HEK293 (cell line): ENCODE data around the gene BEND3.

Source experiments
- YY1 ChIP-seq: fragments of 450-650 bp; formaldehyde crosslinking; IDR thresholded peaks from 2 replicates; pipeline ENCODE4 v1.5.1; 2018; ENCODE audit warnings: missing biosample characterization, missing genetic modification characterization
- ZBTB7A ChIP-seq: fragments of 450-650 bp; formaldehyde crosslinking; IDR thresholded peaks from 2 replicates; pipeline ENCODE4 v1.5.1; 2016; ENCODE audit warnings: low read depth, missing biosample characterization, missing genetic modification characterization
- ZNF302 ChIP-seq: fragments of 450-650 bp; formaldehyde crosslinking; IDR thresholded peaks from 2 replicates; pipeline ENCODE4 v1.5.1; 2016; ENCODE audit warnings: missing biosample characterization, missing genetic modification characterization, low read depth
- ZNF324 ChIP-seq: fragments of 450-650 bp; formaldehyde crosslinking; IDR thresholded peaks from 2 replicates; pipeline ENCODE4 v1.5.1; 2016; ENCODE audit warnings: missing biosample characterization, missing genetic modification characterization
- ZNF404 ChIP-seq: fragments of 450-650 bp; formaldehyde crosslinking; IDR thresholded peaks from 2 replicates; pipeline ENCODE4 v1.5.1; 2017; ENCODE audit warnings: missing biosample characterization, missing genetic modification characterization
- ZNF426 ChIP-seq: fragments of 450-650 bp; formaldehyde crosslinking; IDR thresholded peaks from 2 replicates; pipeline ENCODE4 v1.5.1; 2017; ENCODE audit warnings: missing biosample characterization, missing genetic modification characterization, mild to moderate bottlenecking, inconsistent platforms, moderate library complexity
- ZNF514 ChIP-seq: fragments of 450-650 bp; formaldehyde crosslinking; IDR thresholded peaks from 2 replicates; pipeline ENCODE4 v1.5.1; 2016; ENCODE audit warnings: missing biosample characterization, missing genetic modification characterization
- ZNF626 ChIP-seq: fragments of 450-650 bp; sonication (Bioruptor Pico); formaldehyde crosslinking; IDR thresholded peaks from 2 replicates; pipeline ENCODE4 v1.5.1; 2018; ENCODE audit warnings: missing biosample characterization, missing genetic modification characterization, inconsistent platforms
- TF ChIP-seq, protein P1 (sequence below): fragments of 450-650 bp; formaldehyde crosslinking; IDR thresholded peaks from 2 replicates; pipeline ENCODE4 v1.5.1; 2016; ENCODE audit warnings: missing biosample characterization, missing genetic modification characterization
- TF ChIP-seq, protein P2 (sequence below): fragments of 450-650 bp; formaldehyde crosslinking; IDR thresholded peaks from 2 replicates; pipeline ENCODE4 v1.5.1; 2016; ENCODE audit warnings: missing biosample characterization, missing genetic modification characterization
- TF ChIP-seq, protein P3 (sequence below): fragments of 450-650 bp; formaldehyde crosslinking; optimal IDR thresholded peaks from 2 replicates; pipeline ENCODE3; 2016; ENCODE audit warnings: missing biosample characterization, mild to moderate bottlenecking, missing genetic modification characterization
- TF ChIP-seq, protein P4 (sequence below): fragments of 450-650 bp; formaldehyde crosslinking; IDR thresholded peaks from 2 replicates; pipeline ENCODE4 v1.5.1; 2016; ENCODE audit warnings: missing biosample characterization, missing genetic modification characterization
- TF ChIP-seq, protein P5 (sequence below): fragments of 450-650 bp; formaldehyde crosslinking; IDR thresholded peaks from 2 replicates; pipeline ENCODE4 v1.5.1; 2016; ENCODE audit warnings: missing biosample characterization, missing genetic modification characterization, low read depth
- TF ChIP-seq, protein P6 (sequence below): fragments of 450-650 bp; formaldehyde crosslinking; IDR thresholded peaks from 2 replicates; pipeline ENCODE4 v1.5.1; 2016; ENCODE audit warnings: missing biosample characterization, missing genetic modification characterization

DNA sequence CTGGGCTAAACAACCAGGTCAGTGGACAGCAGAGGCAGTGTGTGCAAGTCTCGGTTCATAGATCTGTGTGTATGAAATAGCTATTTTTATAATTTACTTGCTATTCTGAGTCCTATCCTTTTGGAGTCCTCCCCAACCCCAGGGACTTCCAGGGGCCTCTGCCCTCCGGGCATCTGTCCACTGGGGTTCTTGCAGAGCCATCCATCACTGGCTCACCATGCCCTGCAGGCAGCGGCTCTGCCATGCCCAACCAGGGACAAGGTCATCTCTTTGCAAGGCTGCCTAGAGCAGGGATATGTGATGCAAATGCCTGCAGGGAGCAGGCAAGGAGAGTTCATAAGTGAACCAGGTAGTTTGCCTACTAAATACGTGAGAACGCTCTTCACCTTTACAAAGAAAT is 10.5 kb upstream of the BEND3 start:
- no peak for TF ChIP-seq ZBTB7A
- TF ChIP-seq, protein P1, sequence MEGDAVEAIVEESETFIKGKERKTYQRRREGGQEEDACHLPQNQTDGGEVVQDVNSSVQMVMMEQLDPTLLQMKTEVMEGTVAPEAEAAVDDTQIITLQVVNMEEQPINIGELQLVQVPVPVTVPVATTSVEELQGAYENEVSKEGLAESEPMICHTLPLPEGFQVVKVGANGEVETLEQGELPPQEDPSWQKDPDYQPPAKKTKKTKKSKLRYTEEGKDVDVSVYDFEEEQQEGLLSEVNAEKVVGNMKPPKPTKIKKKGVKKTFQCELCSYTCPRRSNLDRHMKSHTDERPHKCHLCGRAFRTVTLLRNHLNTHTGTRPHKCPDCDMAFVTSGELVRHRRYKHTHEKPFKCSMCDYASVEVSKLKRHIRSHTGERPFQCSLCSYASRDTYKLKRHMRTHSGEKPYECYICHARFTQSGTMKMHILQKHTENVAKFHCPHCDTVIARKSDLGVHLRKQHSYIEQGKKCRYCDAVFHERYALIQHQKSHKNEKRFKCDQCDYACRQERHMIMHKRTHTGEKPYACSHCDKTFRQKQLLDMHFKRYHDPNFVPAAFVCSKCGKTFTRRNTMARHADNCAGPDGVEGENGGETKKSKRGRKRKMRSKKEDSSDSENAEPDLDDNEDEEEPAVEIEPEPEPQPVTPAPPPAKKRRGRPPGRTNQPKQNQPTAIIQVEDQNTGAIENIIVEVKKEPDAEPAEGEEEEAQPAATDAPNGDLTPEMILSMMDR = no peak
- TF ChIP-seq, protein P2, sequence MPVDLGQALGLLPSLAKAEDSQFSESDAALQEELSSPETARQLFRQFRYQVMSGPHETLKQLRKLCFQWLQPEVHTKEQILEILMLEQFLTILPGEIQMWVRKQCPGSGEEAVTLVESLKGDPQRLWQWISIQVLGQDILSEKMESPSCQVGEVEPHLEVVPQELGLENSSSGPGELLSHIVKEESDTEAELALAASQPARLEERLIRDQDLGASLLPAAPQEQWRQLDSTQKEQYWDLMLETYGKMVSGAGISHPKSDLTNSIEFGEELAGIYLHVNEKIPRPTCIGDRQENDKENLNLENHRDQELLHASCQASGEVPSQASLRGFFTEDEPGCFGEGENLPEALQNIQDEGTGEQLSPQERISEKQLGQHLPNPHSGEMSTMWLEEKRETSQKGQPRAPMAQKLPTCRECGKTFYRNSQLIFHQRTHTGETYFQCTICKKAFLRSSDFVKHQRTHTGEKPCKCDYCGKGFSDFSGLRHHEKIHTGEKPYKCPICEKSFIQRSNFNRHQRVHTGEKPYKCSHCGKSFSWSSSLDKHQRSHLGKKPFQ = no peak
- no peak for TF ChIP-seq ZNF324 (tag by site-specific recombination)
- no peak for TF ChIP-seq ZNF514 (tag by site-specific recombination)
- no peak for TF ChIP-seq ZNF404 (tag by site-specific recombination)
- TF ChIP-seq, protein P3, sequence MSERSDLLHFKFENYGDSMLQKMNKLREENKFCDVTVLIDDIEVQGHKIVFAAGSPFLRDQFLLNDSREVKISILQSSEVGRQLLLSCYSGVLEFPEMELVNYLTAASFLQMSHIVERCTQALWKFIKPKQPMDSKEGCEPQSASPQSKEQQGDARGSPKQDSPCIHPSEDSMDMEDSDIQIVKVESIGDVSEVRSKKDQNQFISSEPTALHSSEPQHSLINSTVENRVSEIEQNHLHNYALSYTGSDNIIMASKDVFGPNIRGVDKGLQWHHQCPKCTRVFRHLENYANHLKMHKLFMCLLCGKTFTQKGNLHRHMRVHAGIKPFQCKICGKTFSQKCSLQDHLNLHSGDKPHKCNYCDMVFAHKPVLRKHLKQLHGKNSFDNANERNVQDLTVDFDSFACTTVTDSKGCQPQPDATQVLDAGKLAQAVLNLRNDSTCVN (tag by site-specific recombination) = no peak
- TF ChIP-seq YY1 (tag by site-specific recombination) = no peak
- TF ChIP-seq ZNF302 (tag by site-specific recombination) = no peak
- TF ChIP-seq, protein P4, sequence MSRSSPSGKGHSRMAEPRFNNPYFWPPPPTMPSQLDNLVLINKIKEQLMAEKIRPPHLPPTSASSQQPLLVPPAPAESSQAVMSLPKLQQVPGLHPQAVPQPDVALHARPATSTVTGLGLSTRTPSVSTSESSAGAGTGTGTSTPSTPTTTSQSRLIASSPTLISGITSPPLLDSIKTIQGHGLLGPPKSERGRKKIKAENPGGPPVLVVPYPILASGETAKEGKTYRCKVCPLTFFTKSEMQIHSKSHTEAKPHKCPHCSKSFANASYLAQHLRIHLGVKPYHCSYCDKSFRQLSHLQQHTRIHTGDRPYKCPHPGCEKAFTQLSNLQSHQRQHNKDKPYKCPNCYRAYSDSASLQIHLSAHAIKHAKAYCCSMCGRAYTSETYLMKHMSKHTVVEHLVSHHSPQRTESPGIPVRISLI (tag by site-specific recombination) = no peak
- TF ChIP-seq, protein P5, sequence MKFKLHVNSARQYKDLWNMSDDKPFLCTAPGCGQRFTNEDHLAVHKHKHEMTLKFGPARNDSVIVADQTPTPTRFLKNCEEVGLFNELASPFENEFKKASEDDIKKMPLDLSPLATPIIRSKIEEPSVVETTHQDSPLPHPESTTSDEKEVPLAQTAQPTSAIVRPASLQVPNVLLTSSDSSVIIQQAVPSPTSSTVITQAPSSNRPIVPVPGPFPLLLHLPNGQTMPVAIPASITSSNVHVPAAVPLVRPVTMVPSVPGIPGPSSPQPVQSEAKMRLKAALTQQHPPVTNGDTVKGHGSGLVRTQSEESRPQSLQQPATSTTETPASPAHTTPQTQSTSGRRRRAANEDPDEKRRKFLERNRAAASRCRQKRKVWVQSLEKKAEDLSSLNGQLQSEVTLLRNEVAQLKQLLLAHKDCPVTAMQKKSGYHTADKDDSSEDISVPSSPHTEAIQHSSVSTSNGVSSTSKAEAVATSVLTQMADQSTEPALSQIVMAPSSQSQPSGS (tag by site-specific recombination) = no peak
- no peak for TF ChIP-seq ZNF626 (tag by site-specific recombination)
- no peak for TF ChIP-seq ZNF426 (tag by site-specific recombination)
- TF ChIP-seq, protein P6, sequence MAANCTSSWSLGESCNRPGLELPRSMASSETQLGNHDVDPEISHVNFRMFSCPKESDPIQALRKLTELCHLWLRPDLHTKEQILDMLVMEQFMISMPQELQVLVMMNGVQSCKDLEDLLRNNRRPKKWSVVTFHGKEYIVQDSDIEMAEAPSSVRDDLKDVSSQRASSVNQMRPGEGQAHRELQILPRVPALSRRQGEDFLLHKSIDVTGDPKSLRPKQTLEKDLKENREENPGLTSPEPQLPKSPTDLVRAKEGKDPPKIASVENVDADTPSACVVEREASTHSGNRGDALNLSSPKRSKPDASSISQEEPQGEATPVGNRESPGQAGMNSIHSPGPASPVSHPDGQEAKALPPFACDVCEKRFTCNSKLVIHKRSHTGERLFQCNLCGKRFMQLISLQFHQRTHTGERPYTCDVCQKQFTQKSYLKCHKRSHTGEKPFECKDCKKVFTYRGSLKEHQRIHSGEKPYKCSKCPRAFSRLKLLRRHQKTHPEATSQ (tag by site-specific recombination) = no peak
